NCI-H748 treated with DMSO at 0.1 percent for 48 hours (cell line): ENCODE measurements around the gene MARCHF5.
"Not testable (repeated sequence)": the region's sequence is repeated elsewhere in the genome, so short reads cannot be mapped to it uniquely, and the experiment has no call there.

ENCODE experiments used
- DNase-seq: peaks from one replicate; lab custom pipeline; 2025; lab: John Stamatoyannopoulos, UW

MARCHF5 gene

DNA sequence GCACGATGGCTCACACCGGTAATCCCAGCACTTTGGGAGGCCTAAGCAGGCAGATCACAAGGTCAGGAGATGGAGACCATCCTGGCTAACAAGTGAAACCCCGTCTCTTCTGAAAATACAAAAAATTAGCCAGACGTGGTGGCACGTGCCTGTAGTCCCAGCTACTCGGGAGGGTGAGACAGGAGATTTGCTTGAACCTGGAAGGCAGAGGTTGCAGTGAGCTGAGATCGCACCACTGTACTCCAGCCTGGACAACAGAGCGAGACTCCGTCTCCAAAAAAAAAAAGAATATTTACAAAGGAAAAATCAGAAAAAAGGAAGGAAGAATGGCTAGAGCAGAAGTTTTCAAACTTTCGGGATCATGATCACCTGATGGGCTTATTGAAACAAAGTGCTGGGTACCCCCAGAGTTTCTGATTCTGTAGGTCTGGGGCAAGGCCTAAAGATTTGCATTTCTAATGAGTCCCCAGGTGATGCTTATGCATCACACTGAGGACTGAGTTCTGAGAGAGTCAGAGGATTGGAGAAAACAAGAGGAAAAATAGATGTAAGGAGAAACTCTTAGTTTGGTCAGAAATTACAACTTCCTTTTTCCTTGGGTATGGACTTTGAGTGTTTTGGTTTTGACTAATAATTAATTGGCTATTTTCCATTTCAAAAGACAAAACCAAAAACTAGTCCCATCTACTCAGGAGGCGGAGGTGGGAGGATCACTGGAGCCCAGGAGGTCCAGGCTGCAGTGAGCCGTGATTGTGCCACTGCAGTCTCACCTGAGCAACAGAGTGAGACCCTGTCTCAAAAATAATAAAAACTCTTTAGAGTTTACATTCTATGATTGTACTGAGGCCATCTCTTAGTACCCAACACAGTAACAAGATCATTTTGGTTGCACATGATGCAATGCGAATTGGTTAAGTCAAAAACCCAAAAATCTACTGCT, 14.4 kb downstream of the MARCHF5 start:
- DNase-seq: no peak

DNA sequence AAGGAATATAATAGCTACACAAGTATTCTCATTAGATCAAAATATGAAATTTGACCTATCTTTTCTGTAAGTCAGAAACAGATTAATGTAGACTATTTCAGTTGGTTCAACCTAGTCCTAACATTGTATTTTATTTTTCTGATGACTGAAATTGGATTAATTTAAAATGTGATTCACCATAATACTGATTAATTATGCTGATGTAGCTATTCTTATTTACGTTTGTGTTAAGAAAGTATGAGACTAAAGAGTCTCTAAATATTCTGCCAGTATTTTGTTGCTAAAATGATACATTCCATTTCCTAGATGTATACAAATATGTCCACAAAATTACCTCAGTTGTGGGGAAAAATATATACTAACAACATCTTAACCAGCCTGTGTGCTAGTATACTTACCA, 18.3 kb downstream of the MARCHF5 start:
- no peak for DNase-seq

DNA sequence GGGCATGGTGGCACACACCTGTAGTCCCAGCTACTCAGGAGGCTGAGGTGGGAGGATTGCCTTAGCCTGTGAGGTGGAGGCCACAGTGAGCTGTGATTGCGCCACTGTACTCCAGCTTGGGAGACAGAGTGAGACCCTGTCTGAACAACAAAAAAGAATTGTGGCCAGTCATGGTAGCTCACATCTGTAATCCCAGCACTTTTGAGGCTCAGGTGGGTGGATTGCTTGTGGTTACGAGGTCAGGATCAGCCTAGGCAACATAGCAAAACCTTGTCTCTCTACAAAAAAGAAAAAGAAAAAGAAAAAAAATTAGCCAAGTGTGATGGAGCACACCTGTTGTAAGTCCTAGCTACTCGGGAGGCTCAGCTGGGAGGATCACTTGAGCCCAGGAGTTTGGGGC, 22.8 kb downstream of the MARCHF5 start:
- no peak for DNase-seq

DNA sequence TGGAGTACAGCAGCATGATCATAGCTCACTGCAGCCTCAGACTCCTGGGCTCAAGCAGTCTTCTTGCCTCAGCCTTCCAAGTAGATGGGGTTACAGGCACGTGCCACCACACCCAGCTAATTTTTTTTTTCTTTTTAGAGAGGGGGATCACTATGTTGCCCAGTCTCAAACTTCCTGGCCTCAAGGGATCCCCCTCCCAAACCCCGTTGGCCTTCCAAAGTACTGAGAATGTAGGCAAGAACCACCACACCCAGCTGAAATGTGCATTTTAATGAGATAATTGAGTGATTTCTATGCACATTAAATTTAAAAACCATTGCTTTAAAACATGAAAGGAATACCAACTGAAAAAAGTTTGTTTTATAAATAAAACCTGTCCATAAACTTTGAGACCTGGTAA, 25.6 kb downstream of the MARCHF5 start:
- DNase-seq: no peak

DNA sequence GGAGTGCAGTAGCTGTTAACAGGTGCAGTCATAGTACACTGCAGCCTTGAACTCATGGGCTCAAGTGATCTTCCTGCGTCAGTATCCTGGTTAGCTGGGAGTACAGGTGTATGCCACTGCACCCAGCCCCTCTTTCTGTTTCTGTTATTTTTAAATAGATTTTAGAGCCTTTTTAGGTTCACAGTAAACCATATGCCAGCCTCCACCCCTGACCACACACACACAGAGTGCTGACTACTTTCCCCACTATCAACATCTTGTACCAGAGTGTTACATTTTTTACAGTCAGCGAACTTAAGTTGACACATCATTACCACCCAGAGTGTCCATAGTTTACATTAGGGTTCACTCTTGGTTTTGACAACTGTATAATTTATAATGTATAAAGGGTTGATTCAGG, 32.1 kb downstream of the MARCHF5 start:
- DNase-seq: no peak

DNA sequence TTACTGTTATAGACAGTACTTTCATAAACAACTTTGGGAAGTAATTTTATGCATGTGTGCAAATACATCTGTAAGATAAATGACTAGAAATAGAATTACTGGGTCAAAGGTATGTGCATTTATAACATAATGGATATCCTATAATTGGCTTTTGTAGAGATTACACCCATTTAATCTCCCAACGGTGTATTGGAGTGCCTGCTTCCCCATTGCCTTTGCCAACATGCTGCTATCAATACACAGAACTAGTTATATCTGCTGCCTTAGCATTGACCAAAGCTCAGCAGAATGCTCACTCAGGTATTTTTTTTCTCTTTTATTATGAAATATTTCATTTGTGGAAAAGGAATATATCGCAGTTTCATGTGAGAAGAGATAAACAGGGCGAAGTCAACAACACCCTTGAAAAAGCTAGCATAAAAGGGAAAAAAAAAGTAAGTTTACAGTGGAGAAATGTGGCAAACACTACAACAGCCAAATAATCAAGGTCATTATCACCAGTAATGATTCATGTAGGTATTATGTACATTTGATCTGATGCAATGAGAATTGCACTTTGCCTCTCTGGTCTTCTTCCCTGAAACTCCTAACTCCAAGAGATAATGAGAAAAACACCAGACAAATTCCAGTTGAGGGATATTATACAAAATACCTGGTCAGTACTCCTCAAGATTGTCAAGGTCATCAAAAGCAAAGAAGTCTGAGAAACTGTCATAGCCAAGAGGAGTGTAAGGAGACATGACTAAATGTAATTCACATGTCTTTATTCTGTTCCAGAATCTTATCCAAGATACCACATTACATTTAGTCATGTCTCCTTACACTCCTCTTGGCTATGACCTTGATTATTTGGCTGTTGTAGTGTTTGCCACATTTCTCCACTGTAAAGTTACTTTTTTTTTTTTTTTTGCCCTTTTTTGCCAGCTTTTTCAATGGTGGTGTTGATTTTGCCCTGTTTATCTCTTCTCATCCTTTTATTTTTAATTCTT, 36.8 kb downstream of the MARCHF5 start:
- no peak for DNase-seq

DNA sequence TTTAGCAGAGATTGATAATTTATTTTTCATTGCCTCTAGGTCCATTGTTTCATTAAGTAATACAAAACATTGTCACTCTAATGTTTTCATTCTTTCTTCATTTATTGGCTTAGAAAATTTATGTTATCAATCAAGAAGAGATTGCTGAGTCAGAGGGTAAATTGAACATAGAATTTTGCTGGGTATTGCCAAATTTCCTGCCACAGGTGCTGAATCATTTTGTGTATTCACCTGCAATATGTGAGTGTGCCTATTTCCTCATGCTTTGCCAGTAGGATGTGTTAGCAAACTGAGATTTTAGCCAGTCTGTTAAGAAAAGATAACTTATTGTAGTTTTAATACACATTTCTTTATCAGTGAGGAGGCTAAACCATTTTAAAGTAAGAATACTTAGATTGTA, 38.0 kb downstream of the MARCHF5 start:
- DNase-seq: no peak

DNA sequence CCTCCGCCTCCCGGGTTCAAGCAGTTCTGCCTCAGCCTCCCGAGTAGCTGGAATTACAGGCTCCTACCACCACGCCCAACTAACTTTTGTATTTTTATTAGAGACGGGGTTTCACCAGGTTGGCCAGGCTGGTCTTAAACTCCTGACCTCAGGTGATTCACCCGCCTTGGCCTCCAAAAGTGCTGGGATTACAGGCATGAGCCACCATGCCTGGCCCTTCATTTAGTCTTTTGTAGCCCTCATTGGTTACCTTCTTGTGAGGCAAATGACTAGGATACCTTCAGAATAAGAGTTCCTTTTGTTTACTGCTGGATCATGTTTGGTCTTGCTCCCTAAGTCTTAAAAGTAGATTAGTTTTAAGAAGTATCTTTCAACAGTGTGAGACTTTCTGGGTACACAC, 39.0 kb downstream of the MARCHF5 start:
- not testable (repeated sequence) for DNase-seq

DNA sequence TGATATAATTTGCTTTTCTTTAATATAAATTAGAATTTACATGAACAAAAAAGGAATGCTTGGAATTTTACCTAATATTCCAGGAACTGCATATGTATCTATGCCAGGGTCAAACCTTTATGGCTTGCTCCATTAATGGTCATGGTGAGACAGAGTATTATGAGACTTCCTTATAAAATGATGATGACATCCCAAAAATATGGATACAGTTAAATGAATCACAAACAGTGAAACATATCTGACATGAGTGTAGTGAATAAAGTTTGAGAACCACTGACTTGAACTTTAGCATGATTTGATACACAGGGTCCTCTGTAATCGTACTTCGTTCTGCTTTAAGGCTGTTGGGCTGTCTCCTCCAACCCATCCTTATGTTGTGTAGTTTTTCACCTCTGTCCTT, 51.8 kb downstream of the MARCHF5 start:
- no peak for DNase-seq

DNA sequence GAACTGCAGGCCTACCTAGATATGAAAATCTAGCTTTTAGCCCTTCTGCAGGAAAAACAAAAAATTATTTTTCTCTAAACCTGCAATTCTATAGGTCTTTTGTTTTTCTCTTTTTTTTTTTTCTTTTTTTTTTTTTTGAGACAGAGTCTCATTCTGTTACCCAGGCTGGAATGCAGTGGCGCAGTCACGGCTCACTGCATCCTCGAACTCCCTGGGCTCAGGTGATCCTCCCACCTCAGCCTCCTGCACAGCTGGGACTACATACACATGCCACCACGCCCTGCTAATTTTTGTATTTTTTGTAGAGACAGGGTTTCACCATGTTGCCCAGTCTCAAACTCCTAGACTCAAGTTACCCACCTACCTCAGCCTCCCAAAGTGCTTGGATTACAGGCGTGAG, 54.6 kb downstream of the MARCHF5 start:
- DNase-seq: not testable (repeated sequence)

DNA sequence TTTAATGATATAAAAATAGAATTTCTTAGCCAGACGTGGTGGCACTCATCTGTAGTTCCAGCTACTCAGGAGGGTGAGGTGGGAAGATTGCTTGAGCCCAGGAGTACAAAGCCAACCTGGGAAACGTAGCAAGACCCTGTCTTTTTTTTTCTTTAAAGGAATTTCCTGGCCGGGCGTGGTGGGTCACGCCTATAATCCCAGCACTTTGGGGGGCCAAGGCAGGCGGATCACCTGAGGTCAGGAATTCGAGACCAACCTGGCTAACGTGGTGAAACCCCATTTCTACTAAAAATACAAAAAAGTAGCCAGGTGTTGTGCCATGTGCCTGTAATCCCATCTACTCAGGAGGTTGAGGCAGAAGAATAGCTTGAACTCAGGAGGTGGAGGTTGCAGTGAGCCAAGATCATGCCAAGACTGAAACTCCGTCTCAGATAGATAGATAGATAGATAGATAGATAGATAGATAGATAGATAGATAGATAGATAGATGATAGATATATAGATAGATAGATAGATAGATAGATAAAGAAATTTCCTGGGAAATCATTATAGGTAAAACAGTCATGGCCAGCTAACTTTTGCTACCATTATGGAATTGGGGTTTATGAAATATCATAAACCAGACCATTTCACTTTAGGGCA, 56.2 kb downstream of the MARCHF5 start:
- DNase-seq: not testable (repeated sequence)

DNA sequence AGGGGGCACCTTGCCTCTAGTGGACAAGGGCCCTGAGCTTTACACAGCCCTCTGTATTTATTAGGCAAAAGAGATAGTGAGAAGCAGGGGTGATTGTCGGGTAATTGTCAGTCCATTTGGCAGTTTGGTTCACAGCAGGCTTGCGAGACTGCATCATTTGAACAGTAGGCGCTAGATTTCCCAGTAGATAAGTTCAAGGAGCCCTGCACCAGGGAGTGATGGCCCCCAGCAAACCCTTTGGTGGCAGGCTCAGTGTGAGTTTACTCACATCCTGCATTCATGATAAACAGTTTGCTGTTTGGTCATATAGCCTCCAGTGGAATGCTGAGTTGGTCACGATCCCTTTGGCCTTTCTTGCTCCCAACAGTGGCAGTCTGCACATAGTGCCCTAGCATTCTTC, 59.4 kb downstream of the MARCHF5 start:
- no peak for DNase-seq

DNA sequence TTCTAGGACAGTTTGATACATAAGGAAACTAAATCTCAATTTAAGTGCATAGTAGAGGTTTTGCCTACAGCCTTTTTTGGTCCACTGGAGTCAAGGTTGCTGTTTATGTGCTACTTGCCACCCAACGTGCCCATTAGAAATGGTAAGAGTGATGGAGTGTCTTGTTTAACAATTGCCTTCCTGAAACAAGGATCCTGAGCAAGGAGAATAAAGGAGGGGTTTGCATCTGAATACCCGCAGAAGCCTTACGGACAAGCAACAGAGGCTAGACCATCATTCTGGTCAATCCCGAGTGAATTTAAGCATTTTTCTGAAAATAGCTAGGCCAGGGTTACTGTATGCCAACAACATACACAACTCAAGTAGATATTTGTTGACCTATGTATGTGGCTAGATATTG, 63.6 kb downstream of the MARCHF5 start:
- no peak for DNase-seq

DNA sequence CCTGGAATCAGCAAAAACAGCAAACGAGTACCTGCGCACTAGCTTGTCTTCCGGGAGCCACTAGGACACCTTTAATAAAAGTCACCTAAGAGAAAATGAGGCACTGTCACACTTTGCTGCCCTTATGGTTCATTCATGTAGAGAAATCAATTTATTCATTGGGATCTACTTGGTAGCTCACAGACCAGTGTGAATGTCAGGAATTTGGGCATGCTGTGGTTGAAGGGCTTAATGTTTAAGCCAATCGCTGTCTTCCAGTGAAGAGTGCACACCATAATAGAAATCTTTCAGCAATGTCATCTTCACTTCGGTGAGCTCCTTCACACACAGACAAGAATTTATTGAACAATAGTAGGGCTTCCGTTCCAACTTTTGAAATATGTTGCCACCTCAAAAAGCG, 65.1 kb downstream of the MARCHF5 start:
- DNase-seq: no peak

DNA sequence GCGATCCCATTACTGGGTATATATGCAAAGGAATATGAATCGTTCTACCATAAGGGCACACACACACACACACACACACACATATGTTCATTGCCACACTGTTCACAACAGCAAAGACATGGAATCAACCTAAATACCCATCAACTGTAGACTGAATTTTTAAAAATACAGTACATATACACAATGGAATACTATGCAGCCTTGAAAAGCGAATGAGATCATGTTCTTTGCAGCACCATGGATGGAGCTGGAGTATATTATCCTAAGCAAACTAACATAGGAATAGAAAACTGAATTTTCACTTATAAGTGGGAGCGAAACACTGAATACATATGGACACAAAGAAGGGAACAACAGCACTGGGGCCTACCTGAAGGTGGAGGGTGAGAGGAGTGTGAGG, 72.5 kb downstream of the MARCHF5 start:
- no peak for DNase-seq

DNA sequence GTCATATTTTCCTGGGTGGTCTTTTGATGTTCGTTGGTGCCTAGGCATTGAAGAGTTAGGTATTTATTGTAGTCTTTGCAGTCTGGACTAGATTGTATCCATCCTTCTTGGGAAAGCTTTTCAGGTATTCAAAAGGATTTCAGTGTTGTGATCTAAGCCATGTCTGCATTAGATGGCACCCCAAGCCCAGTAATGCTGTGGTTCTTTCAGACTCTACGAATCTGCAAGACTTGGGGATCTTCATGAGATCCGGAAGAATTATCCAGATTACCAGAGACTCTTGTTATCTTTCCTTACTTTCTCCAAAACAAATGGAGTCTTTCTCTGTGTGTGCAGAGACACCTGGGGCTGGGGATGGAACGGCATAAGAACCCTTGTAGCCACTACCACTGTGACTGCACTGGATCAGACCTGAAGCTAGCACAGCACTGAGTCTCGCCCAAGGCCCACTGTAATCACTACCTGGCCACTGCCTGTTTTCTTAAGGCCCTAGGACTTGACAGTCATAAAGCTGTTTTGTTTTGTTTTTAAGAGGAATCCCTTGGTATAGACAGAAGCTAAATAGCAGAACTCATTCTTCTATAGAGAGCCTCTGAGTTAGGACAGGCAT, 75.5 kb downstream of the MARCHF5 start:
- DNase-seq: no peak

DNA sequence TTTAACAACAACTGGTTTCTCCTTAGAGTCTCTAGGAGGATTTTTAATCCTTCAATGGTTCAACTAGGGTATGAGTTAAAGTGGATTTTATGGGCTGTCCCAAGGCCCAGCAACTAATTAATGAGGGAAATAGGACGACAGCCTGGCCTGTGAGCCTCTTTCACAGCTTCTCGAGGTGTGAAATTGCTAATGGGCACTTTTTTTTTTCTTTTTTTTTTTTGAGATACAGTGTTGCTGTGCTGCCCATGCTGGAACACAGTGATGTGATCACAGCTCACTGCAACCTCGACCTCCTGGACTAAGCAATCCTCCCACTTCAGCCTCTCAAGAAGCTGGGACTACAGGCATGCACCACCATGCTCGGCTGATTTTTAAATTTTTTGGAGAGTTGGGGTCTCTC, 87.0 kb downstream of the MARCHF5 start:
- no peak for DNase-seq

DNA sequence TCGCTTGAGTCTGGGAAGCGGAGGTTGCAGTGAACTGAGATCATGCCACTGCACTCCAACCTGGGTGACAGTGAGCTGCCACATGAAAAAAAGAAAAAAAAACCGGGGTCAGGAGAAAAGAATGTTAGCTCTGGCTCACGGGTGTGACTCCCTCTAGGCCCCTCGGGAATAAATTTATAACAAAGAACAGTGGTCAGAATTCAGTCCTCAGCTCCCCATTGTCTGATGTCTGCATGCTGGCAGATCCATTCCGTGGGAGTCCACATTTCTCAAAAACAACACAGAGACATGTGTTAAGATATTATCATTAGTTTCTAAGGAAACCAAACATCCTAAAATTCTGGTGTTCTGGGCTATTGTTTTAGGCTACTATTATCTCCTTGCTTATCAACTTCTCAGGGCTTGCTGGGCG, 90.6 kb downstream of the MARCHF5 start:
- DNase-seq: no peak

DNA sequence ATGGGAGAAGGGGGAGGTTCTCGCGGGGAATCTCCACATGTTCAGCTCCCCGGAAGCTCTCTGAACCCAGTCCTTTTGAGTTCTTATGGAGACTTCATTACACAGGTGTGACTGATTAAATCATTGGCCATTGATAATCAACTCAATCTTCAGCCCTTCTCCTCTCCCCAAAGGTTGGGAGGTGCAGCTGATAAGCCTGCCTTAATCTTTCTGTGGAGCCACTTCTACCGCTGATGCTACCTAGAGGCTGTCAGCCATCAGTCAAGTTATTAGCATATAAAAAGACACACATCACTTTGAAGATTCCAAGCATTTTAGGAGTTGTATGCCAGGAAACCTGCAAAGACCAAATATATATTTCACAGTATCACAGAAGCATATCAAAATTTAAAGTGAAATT, 91.7 kb downstream of the MARCHF5 start:
- no peak for DNase-seq

DNA sequence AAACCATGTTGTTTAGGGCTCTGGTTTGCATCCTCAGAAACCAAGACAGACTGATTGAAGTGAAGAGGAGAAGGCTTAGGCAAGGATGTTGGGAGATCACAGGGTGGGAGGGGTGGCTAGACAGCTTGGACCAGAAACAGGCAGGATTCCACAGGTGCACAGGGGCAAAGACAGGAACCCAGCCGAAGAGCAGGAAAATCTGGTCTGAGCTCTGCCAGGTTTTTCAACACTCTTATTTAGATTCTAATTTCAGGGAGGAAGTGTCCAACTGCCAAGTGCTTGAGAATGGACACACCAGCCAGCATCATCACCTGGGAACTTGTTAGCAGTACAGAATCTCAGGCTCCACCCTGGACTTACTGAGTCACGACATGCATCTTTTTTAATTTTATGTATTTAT, 93.8 kb downstream of the MARCHF5 start:
- DNase-seq: no peak

DNA sequence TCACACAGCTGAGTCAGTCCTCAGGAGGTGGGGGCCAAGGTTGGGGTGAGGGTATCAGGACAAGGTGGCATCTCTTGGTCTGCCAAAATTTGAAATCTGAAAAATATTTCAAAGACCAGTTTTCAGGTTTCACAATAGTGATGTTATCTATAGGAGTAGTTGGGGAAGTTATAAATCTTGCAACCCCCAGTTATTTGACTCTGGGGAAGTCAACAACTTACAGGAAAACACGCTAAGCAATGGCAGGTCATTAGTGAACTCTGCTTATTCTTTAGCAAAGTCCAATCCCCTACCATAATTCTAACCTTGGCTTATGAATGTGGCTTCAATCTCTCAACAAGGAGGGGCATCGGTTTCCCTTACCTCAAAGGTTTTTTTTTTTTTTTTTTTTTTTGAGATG, 94.9 kb downstream of the MARCHF5 start:
- DNase-seq: no peak
